ENCODE measurements around the gene OR1F1. TPM values are rescaled to one million over a fixed set of nuclear protein-coding genes. Genes with fewer than 3 reads are reported as not detected.
A peak's percentile ranks its signal among the peaks of the same experiment; 100 is the strongest.
"Not testable (repeated sequence)": the region's sequence is repeated elsewhere in the genome, so short reads cannot be mapped to it uniquely, and the experiment has no call there.

Gene OR1F1
- total RNA-seq, 1 donor from 2014 or later: not detected

DNA sequence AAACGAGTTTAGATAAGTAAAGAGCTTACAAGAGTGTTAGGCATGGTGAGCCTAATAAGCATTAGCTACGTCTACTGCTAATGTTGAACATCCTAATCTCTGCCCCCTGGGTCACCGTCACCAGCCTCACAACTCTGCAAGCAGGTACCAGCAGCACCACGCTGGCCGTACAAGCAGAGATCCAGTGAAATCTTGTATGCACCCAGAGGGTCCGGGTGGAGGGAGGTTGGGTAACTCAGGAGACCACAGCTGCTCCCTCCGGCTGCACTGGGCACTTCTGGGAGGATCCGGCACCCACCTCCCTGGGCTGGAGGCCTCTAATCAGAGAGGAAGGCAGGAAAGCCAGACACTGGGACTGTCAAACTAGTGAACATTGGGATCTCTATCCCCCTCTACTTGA lies 8.4 kb upstream of the OR1F1 start:
- intact Hi-C loops (cut with DNase I): no loop called here

DNA sequence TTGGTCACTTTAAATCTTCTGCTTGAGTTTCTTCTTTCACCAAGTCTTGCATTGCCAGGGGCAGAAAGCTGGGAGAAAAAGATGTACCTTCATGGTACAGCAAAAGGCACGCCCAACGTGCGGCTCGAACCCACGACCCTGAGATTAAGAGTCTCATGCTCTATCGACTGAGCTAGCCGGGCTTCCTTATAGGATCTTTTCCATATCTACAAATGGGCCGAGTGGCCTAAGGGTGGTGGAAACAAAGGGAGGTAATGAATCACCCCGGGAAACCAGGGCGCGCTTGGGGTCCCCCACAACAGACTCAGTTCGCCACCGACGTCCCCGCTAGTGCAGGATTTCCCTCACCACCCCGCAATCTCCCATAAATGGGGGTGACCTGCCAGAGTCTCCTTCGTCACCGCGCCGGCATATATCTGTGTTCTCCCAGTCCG lies 7.5 kb upstream of the OR1F1 start:
- Histone ChIP-seq H3K9me3 (no peaks in the 10 kb centered on the region), H3K27ac (no peak overlapping the region), H3K36me3 (no peaks in the 10 kb centered on the region), H3K4me1 (peaks cover 13% of the 10 kb centered on the region), H3K27me3 (peaks cover 14% of the 10 kb centered on the region), H3K4me3 (no peak overlapping the region)
- intact Hi-C loops (cut with DNase I): no loop called here
- TF ChIP-seq POLR2A (IDR thresholded peaks at IDR 0.05) (no peak), POLR2AphosphoS5 (IDR thresholded peaks at IDR 0.05; ENCODE audit: insufficient read depth in 1 of 2, low read depth in 1 of 2) (no peak)
- TF ChIP-seq, protein P1, sequence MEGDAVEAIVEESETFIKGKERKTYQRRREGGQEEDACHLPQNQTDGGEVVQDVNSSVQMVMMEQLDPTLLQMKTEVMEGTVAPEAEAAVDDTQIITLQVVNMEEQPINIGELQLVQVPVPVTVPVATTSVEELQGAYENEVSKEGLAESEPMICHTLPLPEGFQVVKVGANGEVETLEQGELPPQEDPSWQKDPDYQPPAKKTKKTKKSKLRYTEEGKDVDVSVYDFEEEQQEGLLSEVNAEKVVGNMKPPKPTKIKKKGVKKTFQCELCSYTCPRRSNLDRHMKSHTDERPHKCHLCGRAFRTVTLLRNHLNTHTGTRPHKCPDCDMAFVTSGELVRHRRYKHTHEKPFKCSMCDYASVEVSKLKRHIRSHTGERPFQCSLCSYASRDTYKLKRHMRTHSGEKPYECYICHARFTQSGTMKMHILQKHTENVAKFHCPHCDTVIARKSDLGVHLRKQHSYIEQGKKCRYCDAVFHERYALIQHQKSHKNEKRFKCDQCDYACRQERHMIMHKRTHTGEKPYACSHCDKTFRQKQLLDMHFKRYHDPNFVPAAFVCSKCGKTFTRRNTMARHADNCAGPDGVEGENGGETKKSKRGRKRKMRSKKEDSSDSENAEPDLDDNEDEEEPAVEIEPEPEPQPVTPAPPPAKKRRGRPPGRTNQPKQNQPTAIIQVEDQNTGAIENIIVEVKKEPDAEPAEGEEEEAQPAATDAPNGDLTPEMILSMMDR (IDR thresholded peaks at IDR 0.05): no peak
- no peak for DNase-seq (ENCODE audit: extremely low spot score in 2 of 2)

More for the DNA sequence above, 8.4 kb upstream of the OR1F1 start:
- Histone ChIP-seq H3K27ac (no peak overlapping the region), H3K4me1 (peaks cover 13% of the 10 kb centered on the region), H3K4me3 (no peak overlapping the region), H3K27me3 (peaks cover 17% of the 10 kb centered on the region), H3K36me3 (no peaks in the 10 kb centered on the region), H3K9me3 (no peaks in the 10 kb centered on the region)
- TF ChIP-seq, protein P1 (IDR thresholded peaks at IDR 0.05): no peak
- TF ChIP-seq POLR2A (IDR thresholded peaks at IDR 0.05) (no peak), POLR2AphosphoS5 (IDR thresholded peaks at IDR 0.05; ENCODE audit: insufficient read depth in 1 of 2, low read depth in 1 of 2) (no peak)
- no peak for DNase-seq (ENCODE audit: extremely low spot score in 2 of 2)

DNA sequence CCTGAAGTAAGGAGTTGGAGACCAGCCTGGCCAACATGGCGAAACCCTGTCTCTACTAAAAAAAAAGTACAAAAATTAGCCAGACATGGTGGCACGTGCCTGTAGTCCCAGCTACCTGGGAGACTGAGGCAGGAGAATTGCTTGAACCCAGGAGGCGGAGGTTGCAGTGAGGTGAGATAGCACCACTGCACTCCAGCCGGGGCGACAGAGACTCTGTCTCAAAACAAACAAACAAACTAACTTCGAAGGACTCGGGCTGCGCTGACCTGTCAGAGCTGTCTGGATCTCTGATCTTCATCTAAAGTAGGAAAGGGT lies 5.8 kb upstream of the OR1F1 start:
- H3K9me3 ChIP-seq; H3K27ac ChIP-seq; H3K4me3 ChIP-seq; DNase-seq (ENCODE audit: extremely low spot score in 2 of 2); H3K36me3 ChIP-seq; intact Hi-C loops (cut with DNase I): not testable (repeated sequence)
- peaks cover 14% of the 10 kb centered on the region for H3K27me3 ChIP-seq
- H3K4me1 ChIP-seq: peaks cover 13% of the 10 kb centered on the region

DNA sequence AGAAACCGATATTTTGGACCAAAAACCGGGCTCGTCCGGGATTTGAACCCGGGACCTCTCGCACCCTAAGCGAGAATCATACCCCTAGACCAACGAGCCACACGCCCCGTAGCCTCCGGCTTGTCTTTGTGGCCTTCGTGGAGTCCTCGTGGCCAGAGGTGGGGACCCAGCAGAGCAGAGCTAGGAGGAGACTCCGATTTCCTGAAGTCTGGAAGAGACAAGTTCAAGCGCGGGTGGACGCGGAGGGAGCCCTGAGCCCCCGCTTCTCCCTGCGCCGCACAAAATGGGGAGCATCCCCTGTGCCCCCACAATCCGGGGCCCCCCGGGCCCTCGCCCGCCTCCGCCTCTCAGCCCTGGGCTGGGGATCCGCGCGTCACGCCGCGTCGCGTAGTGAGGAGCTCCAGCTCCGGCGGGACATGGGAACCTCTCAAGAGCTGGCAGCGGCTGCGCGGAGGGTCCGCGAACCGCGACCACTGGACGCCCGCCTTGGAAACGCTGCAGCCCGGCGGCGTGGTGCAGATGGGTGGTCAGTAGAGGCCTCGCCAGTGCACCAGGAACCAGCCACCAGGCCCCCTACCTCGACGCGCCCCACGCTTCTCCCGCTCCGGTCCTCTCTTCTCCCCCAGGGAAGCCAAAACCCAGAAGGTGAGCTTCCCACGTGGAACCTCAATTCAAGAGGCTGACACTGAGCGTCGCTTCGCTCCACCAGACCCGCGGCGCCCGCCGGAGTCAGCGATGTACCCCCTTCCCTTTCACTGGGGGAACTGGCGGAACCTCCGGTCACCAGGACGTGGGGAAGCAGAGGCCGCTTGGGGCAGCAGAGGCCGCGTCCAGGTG lies 5.2 kb upstream of the OR1F1 start:
- H3K4me3 ChIP-seq: peak overlapping the region; percentile 33
- intact Hi-C loops (cut with DNase I): no loop called here
- H3K27me3 ChIP-seq: peaks cover 14% of the 10 kb centered on the region
- H3K4me1 ChIP-seq: peaks cover 13% of the 10 kb centered on the region
- H3K36me3 ChIP-seq: no peaks in the 10 kb centered on the region
- no peak for TF ChIP-seq POLR2AphosphoS5 (IDR thresholded peaks at IDR 0.05; ENCODE audit: insufficient read depth in 1 of 2, low read depth in 1 of 2)
- TF ChIP-seq, protein P1 (IDR thresholded peaks at IDR 0.05): peak in 1 of 3 experiments; percentile 8
- DNase-seq (ENCODE audit: extremely low spot score in 2 of 2): no peak
- H3K27ac ChIP-seq: no peak overlapping the region
- no peaks in the 10 kb centered on the region for H3K9me3 ChIP-seq

DNA sequence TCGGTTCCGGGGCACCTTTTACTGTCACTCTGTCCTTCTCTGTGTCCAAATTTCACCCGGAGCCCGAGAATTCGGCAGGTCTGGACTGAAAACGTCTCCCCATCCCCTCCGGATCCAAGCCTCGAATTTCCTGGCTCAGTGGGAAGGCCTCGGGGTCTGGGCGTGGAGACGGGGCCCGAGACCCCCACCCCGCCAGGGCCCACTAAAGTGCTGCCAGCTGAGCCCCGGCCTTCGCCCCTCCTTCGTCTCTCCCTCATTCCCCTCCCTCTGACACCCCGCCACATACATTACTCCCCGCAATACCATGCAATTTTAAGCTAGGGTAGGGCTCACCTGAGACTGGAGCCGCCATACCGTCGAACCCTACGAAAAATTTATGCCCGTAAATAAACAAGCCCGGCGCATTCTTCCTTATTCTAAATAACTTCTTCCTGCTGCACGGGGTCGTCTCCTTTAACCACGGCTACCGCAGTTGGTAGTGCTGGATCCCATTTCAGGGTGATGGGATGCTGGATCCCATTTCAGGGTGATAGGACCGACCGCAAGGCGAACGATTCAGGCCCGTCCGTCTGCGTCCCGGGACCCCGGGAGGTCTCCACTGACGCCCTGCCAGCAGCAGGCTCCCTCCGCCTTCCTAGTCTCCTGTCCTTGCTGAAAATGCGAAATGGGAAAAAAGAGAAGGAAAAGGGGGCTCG lies 4.4 kb upstream of the OR1F1 start:
- H3K27ac ChIP-seq: no peak overlapping the region
- DNase-seq (ENCODE audit: extremely low spot score in 2 of 2): no peak
- TF ChIP-seq POLR2AphosphoS5 (IDR thresholded peaks at IDR 0.05; ENCODE audit: insufficient read depth in 1 of 2, low read depth in 1 of 2) (no peak), POLR2A (IDR thresholded peaks at IDR 0.05) (no peak)
- TF ChIP-seq, protein P1 (IDR thresholded peaks at IDR 0.05): no peak
- peak overlapping the region; percentile 33 for H3K4me3 ChIP-seq
- H3K4me1 ChIP-seq: peaks cover 18% of the 10 kb centered on the region
- H3K36me3 ChIP-seq: no peaks in the 10 kb centered on the region
- H3K9me3 ChIP-seq: no peaks in the 10 kb centered on the region
- H3K27me3 ChIP-seq: peaks cover 14% of the 10 kb centered on the region
- intact Hi-C loops (cut with DNase I): no loop called here
